ENCODE measurements around the gene PPRC1. TPM values are rescaled to one million over a fixed set of nuclear protein-coding genes. Genes with fewer than 3 reads are reported as not detected.

PPRC1 gene
- total RNA-seq, 4 donors from 2014 or later: 23.5 to 48.1 (median 24.3) TPM

DNA sequence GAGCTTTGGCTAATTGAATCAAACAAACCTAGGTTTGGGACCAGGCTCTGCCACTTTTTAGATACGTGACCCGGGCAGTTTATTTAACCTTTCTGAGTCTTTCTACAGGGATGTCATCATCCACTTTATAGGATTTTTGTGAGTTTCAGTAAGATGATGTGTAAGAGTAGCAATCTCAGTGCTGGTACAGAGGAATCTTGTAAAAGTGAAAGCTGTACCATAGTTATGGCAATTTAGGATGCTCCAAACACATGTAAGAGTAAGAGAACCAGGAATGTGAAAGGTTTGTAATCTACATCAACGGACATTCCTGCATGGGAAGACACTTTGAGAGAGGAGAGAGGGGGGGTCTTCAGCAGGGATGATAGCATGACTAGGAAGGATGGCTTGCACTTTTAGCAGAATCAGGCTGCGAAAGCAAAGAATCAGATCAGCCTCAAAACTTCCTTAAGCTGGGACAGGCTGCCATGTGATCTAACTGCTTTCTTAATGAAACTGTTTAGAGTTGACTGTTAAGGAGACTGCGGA, 20.3 kb downstream of the PPRC1 start:
- no peak for TF ChIP-seq POLR2A (IDR thresholded peaks at IDR 0.05)
- TF ChIP-seq, protein P1, sequence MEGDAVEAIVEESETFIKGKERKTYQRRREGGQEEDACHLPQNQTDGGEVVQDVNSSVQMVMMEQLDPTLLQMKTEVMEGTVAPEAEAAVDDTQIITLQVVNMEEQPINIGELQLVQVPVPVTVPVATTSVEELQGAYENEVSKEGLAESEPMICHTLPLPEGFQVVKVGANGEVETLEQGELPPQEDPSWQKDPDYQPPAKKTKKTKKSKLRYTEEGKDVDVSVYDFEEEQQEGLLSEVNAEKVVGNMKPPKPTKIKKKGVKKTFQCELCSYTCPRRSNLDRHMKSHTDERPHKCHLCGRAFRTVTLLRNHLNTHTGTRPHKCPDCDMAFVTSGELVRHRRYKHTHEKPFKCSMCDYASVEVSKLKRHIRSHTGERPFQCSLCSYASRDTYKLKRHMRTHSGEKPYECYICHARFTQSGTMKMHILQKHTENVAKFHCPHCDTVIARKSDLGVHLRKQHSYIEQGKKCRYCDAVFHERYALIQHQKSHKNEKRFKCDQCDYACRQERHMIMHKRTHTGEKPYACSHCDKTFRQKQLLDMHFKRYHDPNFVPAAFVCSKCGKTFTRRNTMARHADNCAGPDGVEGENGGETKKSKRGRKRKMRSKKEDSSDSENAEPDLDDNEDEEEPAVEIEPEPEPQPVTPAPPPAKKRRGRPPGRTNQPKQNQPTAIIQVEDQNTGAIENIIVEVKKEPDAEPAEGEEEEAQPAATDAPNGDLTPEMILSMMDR (IDR thresholded peaks at IDR 0.05): no peak
- 30 to 36% methylated on average over 5 of the region's 5 CpGs for WGBS, 2 donors
- no peak for DNase-seq (ENCODE audit: low spot score in 2 of 2)
- H3K4me3 ChIP-seq (ENCODE audit: low read depth, poor library complexity, severe bottlenecking): peak overlapping the region; percentile 76
- intact Hi-C loops (cut with DNase I; ENCODE audit: low total_unique reads): no loop called here

DNA sequence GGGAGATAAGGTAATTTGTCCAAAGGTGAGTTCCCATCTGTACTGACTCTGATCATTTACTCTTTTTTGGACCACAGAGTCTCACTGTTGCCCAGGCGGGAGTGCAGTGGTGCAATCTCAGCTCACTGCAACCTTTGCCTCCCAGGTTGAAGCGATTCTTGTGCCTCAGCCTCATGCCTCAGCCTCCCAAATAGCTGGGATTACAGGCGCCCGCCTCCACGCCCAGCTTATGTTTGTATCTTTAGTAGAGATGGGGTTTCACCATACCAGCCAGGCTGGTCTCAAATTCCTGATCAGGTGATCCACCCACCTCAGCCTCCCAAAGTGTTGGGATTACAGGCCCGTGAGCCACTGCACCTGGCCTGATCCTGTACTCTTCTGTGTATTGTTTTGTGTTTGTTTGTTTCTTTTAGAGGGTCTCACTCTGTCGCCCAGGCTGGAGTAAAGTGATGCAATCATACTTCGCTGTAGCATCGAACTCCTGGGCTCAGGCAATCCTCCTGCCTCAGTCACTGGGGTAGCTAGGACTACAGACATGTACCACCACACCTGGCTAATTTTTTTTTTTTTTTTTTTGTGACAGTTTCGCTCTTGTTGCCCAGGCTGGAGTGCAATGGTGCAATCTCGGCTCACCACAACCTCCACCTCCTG, 21.8 kb downstream of the PPRC1 start:
- 93 to 97% methylated on average over 11 of the region's 11 CpGs for WGBS, 2 donors
- intact Hi-C loops (cut with DNase I; ENCODE audit: low total_unique reads): no loop called here
- no peak for TF ChIP-seq POLR2A (IDR thresholded peaks at IDR 0.05)
- TF ChIP-seq, protein P1 (IDR thresholded peaks at IDR 0.05): no peak
- no peak for DNase-seq (ENCODE audit: low spot score in 2 of 2)
- no peak overlapping the region for H3K4me3 ChIP-seq (ENCODE audit: low read depth, poor library complexity, severe bottlenecking)

DNA sequence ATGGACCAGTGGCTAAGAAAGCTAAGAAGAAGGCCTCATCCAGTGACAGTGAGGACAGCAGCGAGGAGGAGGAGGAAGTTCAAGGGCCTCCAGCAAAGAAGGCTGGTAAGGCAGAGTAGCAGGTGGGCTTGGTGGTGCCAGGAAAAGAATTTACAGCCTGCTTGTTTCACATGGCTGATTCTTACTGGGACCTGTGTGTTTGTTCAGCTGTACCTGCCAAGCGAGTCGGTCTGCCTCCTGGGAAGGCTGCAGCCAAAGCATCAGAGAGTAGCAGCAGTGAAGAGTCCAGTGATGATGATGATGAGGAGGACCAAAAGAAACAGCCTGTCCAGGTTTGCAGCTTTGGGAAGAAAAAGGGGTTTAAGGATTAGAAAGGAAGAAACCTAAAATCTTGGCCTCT, 24.4 kb downstream of the PPRC1 start:
- WGBS, 2 donors: 76 to 87% methylated on average over 3 of the region's 3 CpGs
- intact Hi-C loops (cut with DNase I; ENCODE audit: low total_unique reads): no loop called here
- no peak overlapping the region for H3K4me3 ChIP-seq (ENCODE audit: low read depth, poor library complexity, severe bottlenecking)
- TF ChIP-seq, protein P1 (IDR thresholded peaks at IDR 0.05): no peak
- TF ChIP-seq POLR2A (IDR thresholded peaks at IDR 0.05): no peak
- DNase-seq (ENCODE audit: low spot score in 2 of 2): no peak

DNA sequence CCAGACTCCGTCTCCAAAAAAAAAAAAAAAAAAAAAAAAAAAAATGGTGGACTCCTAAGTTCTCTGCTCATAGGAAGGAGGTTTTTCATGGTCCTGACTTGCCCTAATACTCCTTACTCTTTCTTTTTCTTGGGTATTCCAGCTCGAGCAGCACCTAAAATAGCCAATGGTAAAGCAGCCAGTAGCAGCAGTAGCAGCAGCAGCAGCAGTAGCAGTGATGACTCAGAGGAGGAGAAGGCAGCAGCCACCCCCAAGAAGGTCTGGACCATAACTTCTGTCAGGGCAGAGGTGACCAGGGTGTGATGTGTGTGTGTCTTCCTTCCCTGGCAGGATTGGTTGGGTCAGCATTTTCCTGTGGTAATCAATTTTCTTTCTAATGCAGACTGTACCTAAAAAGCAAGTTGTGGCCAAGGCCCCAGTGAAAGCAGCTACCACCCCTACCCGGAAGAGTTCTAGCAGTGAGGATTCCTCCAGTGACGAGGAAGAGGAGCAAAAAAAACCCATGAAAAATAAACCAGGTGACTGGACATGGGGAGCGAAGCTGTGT, 26.3 kb downstream of the PPRC1 start:
- TF ChIP-seq, protein P1 (IDR thresholded peaks at IDR 0.05): no peak
- TF ChIP-seq POLR2A (IDR thresholded peaks at IDR 0.05): no peak
- intact Hi-C loops (cut with DNase I; ENCODE audit: low total_unique reads): no loop called here
- WGBS, 2 donors: 86 to 92% methylated on average over 5 of the region's 5 CpGs
- no peak overlapping the region for H3K4me3 ChIP-seq (ENCODE audit: low read depth, poor library complexity, severe bottlenecking)
- no peak for DNase-seq (ENCODE audit: low spot score in 2 of 2)

DNA sequence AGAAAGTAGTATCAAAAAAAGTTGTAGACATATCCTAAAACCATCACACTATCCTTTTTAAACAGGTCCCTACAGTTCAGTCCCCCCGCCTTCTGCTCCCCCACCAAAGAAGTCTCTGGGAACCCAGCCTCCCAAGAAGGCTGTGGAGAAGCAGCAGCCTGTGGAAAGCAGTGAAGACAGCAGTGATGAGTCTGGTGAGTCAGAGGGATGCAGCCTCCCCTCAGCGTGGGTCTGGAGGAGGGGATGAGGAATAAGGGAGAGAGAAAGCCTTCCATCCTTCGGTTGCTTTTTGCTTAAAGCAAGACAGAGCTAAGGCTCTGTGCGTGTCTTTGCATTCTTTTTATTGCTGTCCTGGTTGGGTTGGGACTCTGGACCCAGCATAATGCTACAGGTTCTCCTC, 27.0 kb downstream of the PPRC1 start:
- intact Hi-C loops (cut with DNase I; ENCODE audit: low total_unique reads): no loop called here
- WGBS, 2 donors: 91 to 93% methylated on average over 4 of the region's 4 CpGs
- no peak for DNase-seq (ENCODE audit: low spot score in 2 of 2)
- TF ChIP-seq, protein P1 (IDR thresholded peaks at IDR 0.05): no peak
- TF ChIP-seq POLR2A (IDR thresholded peaks at IDR 0.05): no peak
- H3K4me3 ChIP-seq (ENCODE audit: low read depth, poor library complexity, severe bottlenecking): no peak overlapping the region

Measured in lower leg skin (tissue), 4 donors.